ENCODE results near the gene TXLNA. TPM values are rescaled to one million over a fixed set of nuclear protein-coding genes. Genes with fewer than 3 reads are reported as not detected.
"Not testable (repeated sequence)": the region's sequence is repeated elsewhere in the genome, so short reads cannot be mapped to it uniquely, and the experiment has no call there.

The TXLNA gene
- total and polyA plus RNA-seq, 7 donors: 9.0 to 46.7 (median 34.4) TPM

- no peak for TF ChIP-seq EP300 (IDR thresholded peaks at IDR 0.05)
- TF ChIP-seq POLR2AphosphoS5 (IDR thresholded peaks at IDR 0.05): no peak
- no peak for TF ChIP-seq POLR2A (IDR thresholded peaks at IDR 0.05)
- TF ChIP-seq CTCF (IDR thresholded peaks at IDR 0.05): no peak
- Histone ChIP-seq H3K4me3 (no peak overlapping the region), H3K9me3 (no peaks in the 10 kb centered on the region), H3K4me1 (peaks cover 0 to 35% (median 23%) of the 10 kb centered on the region in 4 donors), H3K27me3 (no peaks in the 10 kb centered on the region), H3K36me3 (peaks cover 0 to 5% (median 0%) of the 10 kb centered on the region in 4 donors), H3K27ac (no peak overlapping the region)
- 94 to 95% methylated on average over 3 of the region's 3 CpGs for WGBS, 2 donors
- intact Hi-C loops (cut with DNase I): no loop called here
- DNase-seq: no peak
Measured at GRCh38 chr1:32144033-32144432, 35.4 kb upstream of the TXLNA start.

- H3K36me3 ChIP-seq; H3K27me3 ChIP-seq; H3K9me3 ChIP-seq; H3K4me3 ChIP-seq; H3K27ac ChIP-seq; intact Hi-C loops (cut with DNase I); DNase-seq: not testable (repeated sequence)
- H3K4me1 ChIP-seq: peaks cover 0 to 28% (median 21%) of the 10 kb centered on the region in 4 donors
- WGBS, 2 donors: 96 to 98% methylated on average over 5 of the region's 5 CpGs
Measured at GRCh38 chr1:32147799-32148198, 31.7 kb upstream of the TXLNA start.

- Histone ChIP-seq H3K4me1 (peaks cover 0 to 19% (median 16%) of the 10 kb centered on the region in 4 donors), H3K27ac (peak overlapping the region in 2 of 4 donors; percentile 28 to 41), H3K36me3 (peaks cover 0 to 18% (median 3%) of the 10 kb centered on the region in 4 donors), H3K9me3 (no peaks in the 10 kb centered on the region), H3K4me3 (no peak overlapping the region), H3K27me3 (no peaks in the 10 kb centered on the region)
- TF ChIP-seq CTCF (IDR thresholded peaks at IDR 0.05): no peak
- TF ChIP-seq POLR2AphosphoS5 (IDR thresholded peaks at IDR 0.05): no peak
- TF ChIP-seq POLR2A (IDR thresholded peaks at IDR 0.05): no peak
- no peak for TF ChIP-seq EP300 (IDR thresholded peaks at IDR 0.05)
- WGBS, 2 donors: 92% methylated on average over 9 of the region's 9 CpGs
- intact Hi-C loops (cut with DNase I): no loop called here
- DNase-seq: no peak
Measured at GRCh38 chr1:32150847-32151246, 28.6 kb upstream of the TXLNA start.

GRCh38 chr1:32151319-32151787 lies 28.1 kb upstream of the TXLNA start:
- intact Hi-C loops (cut with DNase I): no loop called here
- H3K9me3 ChIP-seq: no peaks in the 10 kb centered on the region
- H3K36me3 ChIP-seq: peaks cover 0 to 23% (median 8%) of the 10 kb centered on the region in 4 donors
- no peak overlapping the region for H3K4me3 ChIP-seq
- peak overlapping the region in 2 of 4 donors; percentile 28 to 41 for H3K27ac ChIP-seq
- no peak for DNase-seq
- H3K27me3 ChIP-seq: no peaks in the 10 kb centered on the region
- WGBS, 2 donors: 71 to 78% methylated on average over 5 of the region's 5 CpGs
- peaks cover 0 to 19% (median 16%) of the 10 kb centered on the region in 4 donors for H3K4me1 ChIP-seq
- TF ChIP-seq CTCF (IDR thresholded peaks at IDR 0.05): no peak

- no peak for TF ChIP-seq CTCF (IDR thresholded peaks at IDR 0.05)
- no peak for TF ChIP-seq POLR2AphosphoS5 (IDR thresholded peaks at IDR 0.05)
- TF ChIP-seq EP300 (IDR thresholded peaks at IDR 0.05): no peak
- TF ChIP-seq POLR2A (IDR thresholded peaks at IDR 0.05): no peak
- Histone ChIP-seq H3K27ac (no peak overlapping the region), H3K27me3 (no peaks in the 10 kb centered on the region), H3K9me3 (no peaks in the 10 kb centered on the region), H3K36me3 (peaks cover 43 to 95% (median 65%) of the 10 kb centered on the region in 4 donors), H3K4me1 (no peaks in the 10 kb centered on the region), H3K4me3 (no peak overlapping the region)
- DNase-seq: no peak
- intact Hi-C loops (cut with DNase I): no loop called here
- 76 to 81% methylated on average over 3 of the region's 3 CpGs for WGBS, 2 donors
Measured at GRCh38 chr1:32159189-32159588, 20.3 kb upstream of the TXLNA start.
